Measurements from ENCODE around the gene TRPC4AP.

The TRPC4AP gene

DNA sequence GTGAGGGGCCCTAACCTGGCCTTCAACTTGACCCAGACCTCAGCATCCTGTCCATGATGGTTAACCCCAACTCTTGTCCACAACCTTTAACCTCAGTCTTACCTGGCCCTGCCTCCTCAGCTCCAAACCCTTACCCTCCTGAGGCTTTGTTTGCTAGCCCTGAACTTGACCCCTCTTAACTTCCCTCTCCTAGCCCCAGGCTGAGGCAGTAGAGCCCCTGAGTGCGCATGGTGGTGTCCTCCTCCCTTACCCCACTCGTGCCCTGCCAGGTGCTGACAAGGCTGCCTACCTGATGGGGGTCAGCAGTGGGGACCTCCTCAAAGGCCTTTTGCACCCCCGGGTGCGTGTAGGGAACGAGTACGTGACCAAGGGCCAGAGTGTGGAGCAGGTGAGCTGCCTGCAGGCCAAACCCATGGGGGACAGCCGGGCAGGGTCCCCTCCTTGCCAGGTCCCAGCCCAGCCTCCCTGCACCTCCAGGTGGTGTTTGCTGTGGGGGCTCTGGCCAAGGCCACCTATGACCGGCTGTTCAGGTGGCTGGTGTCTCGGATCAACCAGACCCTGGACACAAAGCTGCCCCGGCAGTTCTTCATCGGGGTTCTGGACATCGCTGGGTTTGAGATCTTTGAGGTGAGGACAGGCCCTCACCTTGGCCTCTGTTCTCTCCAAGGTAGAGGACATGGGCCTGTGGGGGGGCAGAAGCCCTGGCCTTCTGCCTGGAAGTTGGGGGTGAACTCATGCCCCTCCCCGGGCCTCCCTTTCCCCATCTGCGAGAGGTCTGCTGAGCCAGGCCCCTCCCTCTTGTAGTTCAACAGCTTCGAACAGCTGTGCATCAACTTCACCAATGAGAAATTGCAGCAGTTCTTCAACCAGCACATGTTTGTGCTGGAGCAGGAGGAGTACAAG, 105.1 kb downstream of the TRPC4AP start:
- no peak for DNase-seq (ENCODE audit: low read depth)

GRCh38 chr20:34986311-34987287, 106.0 kb downstream of the TRPC4AP start:
- DNase-seq (ENCODE audit: low read depth) = no peak

GRCh38 chr20:34985461-34986310, 106.9 kb downstream of the TRPC4AP start:
- DNase-seq (ENCODE audit: low read depth) = no peak

DNA sequence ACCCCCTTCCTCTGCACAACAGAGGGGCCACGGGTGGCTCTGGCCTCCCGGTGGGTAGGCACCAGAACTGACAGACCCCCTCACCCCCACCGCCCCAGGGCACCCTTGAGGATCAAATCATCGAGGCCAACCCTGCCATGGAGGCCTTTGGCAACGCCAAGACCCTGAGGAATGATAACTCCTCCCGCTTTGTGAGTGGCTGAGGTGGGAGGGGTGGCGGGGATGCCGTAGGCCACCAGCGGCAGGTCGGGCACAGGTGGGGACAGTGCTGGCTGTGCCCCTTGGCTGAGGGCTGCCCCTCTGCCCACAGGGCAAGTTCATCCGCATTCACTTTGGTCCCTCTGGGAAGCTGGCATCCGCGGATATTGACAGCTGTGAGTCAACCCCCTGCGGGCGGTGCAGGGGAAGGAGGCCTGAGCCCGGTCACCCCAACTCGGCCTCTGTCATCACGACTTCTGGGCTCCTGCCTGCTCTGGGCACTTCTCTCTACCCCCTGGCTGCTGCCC, 107.8 kb downstream of the TRPC4AP start:
- no peak for DNase-seq (ENCODE audit: low read depth)

DNA sequence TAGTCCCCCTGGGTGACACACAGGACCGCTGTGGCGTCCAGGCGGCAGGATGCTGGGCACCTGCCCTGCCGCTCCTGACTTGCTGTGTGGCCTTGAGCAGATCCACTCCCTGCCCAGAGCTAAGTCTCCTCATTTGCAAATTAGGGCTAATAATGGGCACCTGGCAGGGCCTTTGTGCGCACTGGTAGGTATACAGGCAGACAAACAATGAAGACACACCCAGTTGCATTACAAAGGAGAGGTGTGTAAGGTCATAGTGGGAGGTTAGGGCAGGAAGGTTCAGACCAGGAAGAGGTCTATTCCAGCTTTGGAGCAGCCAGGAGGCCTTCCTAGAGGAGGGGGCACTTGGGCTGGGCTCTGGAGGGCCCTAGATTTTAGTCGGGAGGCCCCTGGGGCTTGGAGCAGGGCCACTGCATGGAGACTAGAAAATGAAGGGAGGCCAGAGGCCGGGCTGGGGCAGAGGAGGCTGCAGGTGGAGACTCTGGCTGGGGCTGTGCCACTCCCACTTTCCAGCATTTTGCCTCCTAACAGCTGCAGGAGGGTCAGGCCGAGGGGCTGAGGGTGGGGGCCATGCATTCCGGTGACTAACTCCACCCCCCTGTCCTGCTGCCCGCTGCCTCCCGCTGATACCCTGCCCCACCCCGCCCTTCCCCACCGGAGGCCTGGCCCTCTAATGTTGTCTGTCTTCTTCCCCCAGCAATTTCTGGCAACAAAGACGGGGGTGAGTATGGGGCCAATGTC, 108.4 kb downstream of the TRPC4AP start:
- no peak for DNase-seq (ENCODE audit: low read depth)

GRCh38 chr20:34983089-34983820, 109.4 kb downstream of the TRPC4AP start:
- no peak for DNase-seq (ENCODE audit: low read depth)

DNA sequence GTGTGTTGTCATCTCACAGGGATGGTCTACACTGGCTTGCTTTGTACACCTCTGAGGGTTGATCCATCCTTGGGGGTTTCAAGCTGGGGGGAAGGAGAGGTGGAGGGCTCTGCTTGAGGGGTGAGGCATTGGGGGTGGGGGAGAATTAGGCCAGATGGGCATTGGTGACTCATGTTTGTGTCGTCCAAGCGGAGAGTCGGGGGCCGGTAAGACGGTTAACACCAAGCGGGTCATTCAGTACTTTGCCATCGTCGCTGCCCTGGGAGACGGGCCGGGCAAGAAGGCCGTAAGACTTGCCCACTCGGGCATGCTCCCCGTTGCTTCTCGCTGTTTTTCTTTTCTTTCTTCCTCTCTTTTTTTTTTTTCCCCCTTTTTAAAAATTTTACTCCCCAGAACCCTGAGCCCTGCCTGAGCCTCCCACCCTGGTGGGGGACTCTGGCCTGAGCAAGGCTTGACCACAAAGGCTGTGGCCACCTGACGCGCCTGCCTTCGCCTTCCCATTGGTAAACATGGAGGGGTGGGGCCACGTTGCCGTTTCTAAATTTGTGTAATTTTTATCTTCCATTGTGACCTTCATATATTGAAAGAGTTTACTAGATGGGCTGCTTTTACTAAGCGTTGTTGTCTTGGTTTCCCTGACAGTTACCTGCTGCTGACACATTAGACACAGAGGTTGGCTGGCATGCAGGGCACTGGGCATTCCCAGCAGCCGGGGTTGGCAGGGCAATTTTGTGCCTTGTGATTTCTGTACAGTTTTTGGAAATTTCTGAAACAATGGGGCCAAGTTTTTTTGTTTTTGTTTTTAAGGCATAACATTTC, 110.1 kb downstream of the TRPC4AP start:
- no peak for DNase-seq (ENCODE audit: low read depth)

GRCh38 chr20:34980543-34981233, 111.9 kb downstream of the TRPC4AP start:
- DNase-seq (ENCODE audit: low read depth) = no peak

DNA sequence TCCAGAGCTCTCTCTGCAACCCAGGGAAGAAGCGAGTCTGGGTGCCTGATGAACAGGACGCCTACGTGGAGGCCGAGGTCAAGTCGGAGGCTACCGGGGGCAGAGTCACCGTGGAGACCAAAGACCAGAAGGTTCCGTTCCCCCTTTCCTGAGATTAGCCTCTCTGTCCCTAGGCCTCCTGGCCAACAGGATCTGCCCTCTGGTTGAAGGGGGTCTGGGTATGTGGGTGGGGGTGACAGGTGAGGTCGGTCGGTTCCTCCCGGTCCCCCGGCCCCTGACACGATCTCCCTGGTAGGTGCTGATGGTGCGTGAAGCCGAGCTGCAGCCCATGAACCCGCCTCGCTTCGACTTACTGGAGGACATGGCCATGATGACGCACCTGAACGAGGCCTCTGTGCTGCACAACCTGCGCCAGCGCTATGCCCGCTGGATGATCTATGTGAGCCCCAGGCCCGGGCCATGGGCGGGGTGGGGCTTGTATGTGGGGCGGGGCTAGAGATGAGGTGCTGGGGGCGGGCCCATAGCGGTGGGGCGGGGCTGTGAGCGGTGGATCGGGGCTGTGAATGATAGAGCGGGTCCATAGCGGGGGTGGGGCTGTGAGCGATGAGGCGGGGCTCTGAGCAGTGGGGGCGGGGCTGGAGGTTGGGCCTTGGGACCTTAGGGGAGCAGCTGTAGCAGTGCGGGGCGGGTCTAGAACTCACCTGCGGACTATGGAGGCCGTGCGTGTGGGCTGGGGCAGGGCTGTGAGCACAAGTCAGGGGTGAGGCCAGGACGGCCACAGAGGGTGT, 113.0 kb downstream of the TRPC4AP start:
- no peak for DNase-seq (ENCODE audit: low read depth)

DNA sequence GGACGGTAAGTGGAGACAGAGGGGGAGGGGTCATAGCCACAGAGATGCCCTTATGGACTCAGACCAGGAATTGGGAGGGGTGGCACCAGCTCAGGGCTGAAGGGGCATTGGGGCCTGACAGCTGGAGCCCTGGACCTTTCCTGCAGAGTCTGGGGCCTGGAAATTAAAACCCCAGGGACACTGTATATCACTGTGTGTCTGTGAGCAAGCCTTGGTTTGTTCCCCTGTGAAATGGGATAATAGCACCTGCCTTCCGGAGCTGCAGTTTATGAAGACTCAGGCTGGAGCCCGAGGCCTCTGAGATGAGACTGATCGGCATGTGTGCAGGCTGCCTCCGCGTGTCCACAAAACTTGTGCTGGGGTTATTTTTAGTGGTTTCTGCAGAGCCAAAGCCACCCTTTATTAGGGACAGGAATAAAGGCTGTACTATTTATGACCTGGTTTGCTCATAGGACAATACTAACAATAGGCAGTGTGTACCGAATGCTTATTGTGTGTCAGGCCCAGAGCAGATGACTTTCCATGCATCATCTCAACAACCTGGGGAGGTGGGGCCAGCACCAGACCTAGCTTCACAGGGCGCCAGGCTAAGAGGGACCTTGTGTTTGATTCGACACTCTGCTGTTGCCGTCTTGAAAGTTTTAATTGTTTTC, 114.4 kb downstream of the TRPC4AP start:
- no peak for DNase-seq (ENCODE audit: low read depth)

DNA sequence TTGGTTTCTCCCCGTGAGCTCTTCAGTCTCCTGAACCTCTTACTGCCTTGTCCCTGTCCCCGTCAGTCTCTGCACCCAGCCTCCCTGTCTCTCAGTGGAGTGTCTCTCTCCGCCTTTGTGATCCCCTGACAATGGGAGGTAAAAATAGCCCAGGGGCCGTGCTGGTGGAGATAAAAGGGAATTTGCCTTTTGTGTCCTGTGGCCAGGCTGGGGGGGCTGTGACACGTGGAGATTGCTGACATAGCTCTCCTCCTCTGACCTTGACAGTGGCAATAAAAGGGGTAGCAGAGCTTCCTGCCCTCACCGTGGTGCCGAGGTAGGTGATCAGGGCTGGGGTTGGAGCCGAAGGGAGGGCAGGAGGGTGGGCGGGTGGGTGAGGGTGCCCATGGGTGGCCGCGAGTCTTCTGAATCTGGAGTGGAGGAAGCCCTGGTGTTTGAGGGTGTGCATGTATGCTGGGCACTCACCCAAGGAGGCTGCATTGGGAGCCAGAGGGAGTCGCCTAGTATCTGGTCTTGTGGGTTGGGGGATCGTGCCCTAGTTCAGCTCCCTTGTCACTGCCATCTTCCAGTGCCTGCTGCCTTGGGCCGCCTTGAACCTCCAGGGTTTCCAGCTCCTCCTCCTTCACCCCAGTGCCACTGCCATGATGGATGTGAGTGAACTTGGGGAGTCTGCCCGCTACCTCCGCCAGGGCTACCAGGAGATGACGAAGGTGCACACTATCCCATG, 115.1 kb downstream of the TRPC4AP start:
- DNase-seq (ENCODE audit: low read depth) = no peak

GRCh38 chr20:34976286-34976685, 116.3 kb downstream of the TRPC4AP start:
- no peak for DNase-seq (ENCODE audit: low read depth)

DNA sequence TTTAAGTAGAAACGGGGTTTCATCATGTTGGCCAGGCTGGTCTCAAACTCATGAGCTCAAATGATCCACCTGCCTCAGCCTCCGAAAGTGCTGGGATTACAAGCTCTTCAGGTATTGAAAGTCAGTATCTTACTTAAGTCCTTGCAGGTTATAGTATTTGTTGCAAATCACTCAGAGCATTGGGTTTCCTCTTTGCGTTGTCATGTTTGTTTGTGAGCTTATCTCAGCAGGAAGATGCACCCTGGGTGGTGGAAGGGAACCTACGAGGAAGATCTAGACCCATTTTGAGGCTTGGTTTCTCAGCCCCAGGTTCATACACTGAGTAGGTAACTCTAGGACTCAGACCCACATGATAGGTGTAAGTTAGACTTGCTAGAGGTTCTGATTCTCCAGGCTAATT, 118.4 kb downstream of the TRPC4AP start:
- DNase-seq (ENCODE audit: low read depth) = no peak

DNA sequence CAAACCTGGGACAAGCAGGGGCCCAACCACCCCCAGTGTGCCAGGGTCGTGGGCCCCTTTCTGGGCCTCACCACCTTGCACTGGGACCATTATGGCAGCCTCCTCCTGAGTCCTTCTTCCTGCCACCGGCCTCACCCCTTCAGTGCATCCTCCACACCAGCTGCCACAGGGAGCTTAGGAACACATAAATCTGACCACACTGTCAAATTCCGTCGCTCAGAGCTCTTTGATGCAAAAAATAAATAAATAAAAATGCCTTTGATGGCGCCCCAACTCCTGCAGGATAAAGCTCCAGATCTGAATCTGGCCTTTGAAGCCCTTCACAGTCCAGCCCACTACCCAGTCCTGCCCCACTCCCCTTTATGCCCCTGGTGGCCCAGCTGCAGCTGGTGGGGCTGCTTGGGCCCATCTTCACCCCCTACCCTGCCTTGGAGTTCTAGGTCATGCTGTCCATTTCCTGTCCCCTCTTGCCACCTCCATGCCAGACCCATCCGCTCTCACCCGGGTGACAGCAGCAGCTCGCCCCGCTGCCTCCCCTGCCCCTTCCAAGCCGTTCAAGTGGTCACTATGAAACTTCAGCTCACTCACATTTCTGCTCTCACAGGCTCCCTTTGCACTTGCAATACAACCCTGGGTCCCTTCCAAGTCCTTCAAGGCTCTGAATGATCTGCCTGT, 120.9 kb downstream of the TRPC4AP start:
- no peak for DNase-seq (ENCODE audit: low read depth)

- no peak for DNase-seq (ENCODE audit: low read depth)
Observed at GRCh38 chr20:34970846-34971560, 121.6 kb downstream of the TRPC4AP start.

Measured in stimulated activated CD8-positive, alpha-beta memory T cell treated with anti-CD3 and anti-CD28 coated beads, Interleukin-15, amount 100 ng/mL, for 24 hours (primary cell).